OCI-LY3 (cell line): ENCODE measurements around the gene SMAD6.
A peak's percentile ranks its signal among the peaks of the same experiment; 100 is the strongest.

ENCODE experiments used
- H2AFZ ChIP-seq: fragments of 200-600, 300-600 bp; shearing (Covaris generic); 2 replicates; pipeline ENCODE4 v1.6.0; 2014; ENCODE audit warnings: antibody characterized with exemption, low read depth, low read length
- H3K27ac ChIP-seq: fragments of 200-600, 300-600 bp; sonication (generic); 2 replicates; pipeline ENCODE4 v1.5.1; 2014; ENCODE audit warnings: mild to moderate bottlenecking, low read length, moderate library complexity, mixed read lengths
- H3K27me3 ChIP-seq: fragments of 200-600, 300-600 bp; sonication (generic); 2 replicates; pipeline ENCODE4 v1.6.1; 2014; ENCODE audit warnings: low read depth, low read length, mixed read lengths
- H3K36me3 ChIP-seq: fragments of 200-600, 300-600 bp; sonication (generic); replicated peaks from 2 replicates; pipeline ENCODE3; 2014; ENCODE audit warnings: low read depth, low read length, mixed read lengths
- H3K4me1 ChIP-seq: fragments of 300-600, 200-600 bp; sonication (generic); 2 replicates; pipeline ENCODE4 v1.6.1; 2014; ENCODE audit warnings: low read length, mixed read lengths
- H3K4me2 ChIP-seq: fragments of 200-600, 300-600 bp; sonication (generic); 2 replicates; pipeline ENCODE4 v1.6.1; 2014; ENCODE audit warnings: low read length, mixed read lengths
- H3K4me3 ChIP-seq: fragments of 300-600, 200-600 bp; sonication (generic); 2 replicates; pipeline ENCODE4 v1.5.1; 2014; ENCODE audit warnings: antibody characterized with exemption, mild to moderate bottlenecking, low read length, moderate library complexity
- H3K79me2 ChIP-seq: fragments of 300-600, 200-600 bp; shearing (Covaris generic); 2 replicates; pipeline ENCODE4 v1.6.1; 2014; ENCODE audit warnings: mild to moderate bottlenecking, low read length, mixed read lengths
- H3K9ac ChIP-seq: fragments of 300-600, 200-600 bp; shearing (Covaris generic); 2 replicates; pipeline ENCODE4 v1.6.0; 2014; ENCODE audit warnings: mild to moderate bottlenecking, low read length, moderate library complexity
- H3K9me3 ChIP-seq: fragments of 200-600, 300-600 bp; shearing (Covaris generic); 2 replicates; pipeline ENCODE4 v1.6.1; 2014; ENCODE audit warnings: low read length, mixed read lengths; ENCODE audit not compliant: insufficient read depth
- H4K20me1 ChIP-seq: fragments of 200-600, 300-600 bp; sonication (generic); 2 replicates; pipeline ENCODE4 v1.6.1; 2016; ENCODE audit warnings: low read length, mixed read lengths; ENCODE audit not compliant: insufficient read depth
- EZH2phosphoT487 ChIP-seq: fragments of 200-600 bp; shearing (Covaris generic); IDR thresholded peaks from 2 replicates; pipeline ENCODE4 v1.6.1; 2018; ENCODE audit warnings: antibody characterized with exemption, mixed run types, low read depth
- TF ChIP-seq, protein P1 (sequence below): fragments of 200-600, 300-600 bp; sonication (generic); IDR thresholded peaks from 2 replicates; pipeline ENCODE4 v1.5.1; 2014; ENCODE audit warnings: antibody characterized with exemption, low read length, low read depth

Gene SMAD6

DNA sequence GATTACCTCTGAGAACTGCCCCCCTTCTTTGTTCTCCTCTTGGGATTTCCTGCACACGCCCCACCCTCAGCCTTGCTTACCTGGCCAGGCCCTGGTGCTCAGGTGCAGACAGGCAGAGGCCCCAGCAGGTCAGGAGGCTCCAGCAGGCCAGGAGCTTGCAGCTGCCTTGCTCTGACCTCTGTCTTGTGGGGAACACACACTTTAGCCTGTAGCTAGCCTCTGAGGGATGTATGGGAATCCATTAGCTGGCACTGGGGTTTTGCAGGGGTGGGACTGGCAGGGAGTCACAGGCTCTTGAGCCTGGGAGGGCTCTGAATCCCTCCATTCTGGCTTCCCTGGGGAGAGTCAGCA is 2.7 kb downstream of the SMAD6 start:
- Histone ChIP-seq H3K4me2 (no peak overlapping the region), H2AFZ (no peak overlapping the region), H3K4me3 (no peak overlapping the region), H3K9me3 (no peaks in the 10 kb centered on the region), H3K9ac (no peak overlapping the region), H3K27ac (no peak overlapping the region), H3K79me2 (no peaks in the 10 kb centered on the region), H3K36me3 (no peaks in the 10 kb centered on the region), H3K27me3 (no peaks in the 10 kb centered on the region), H4K20me1 (no peaks in the 10 kb centered on the region), H3K4me1 (peaks cover 7% of the 10 kb centered on the region; the same call in 1 of the 2 replicates)
- TF ChIP-seq EZH2phosphoT487 = no peak

DNA sequence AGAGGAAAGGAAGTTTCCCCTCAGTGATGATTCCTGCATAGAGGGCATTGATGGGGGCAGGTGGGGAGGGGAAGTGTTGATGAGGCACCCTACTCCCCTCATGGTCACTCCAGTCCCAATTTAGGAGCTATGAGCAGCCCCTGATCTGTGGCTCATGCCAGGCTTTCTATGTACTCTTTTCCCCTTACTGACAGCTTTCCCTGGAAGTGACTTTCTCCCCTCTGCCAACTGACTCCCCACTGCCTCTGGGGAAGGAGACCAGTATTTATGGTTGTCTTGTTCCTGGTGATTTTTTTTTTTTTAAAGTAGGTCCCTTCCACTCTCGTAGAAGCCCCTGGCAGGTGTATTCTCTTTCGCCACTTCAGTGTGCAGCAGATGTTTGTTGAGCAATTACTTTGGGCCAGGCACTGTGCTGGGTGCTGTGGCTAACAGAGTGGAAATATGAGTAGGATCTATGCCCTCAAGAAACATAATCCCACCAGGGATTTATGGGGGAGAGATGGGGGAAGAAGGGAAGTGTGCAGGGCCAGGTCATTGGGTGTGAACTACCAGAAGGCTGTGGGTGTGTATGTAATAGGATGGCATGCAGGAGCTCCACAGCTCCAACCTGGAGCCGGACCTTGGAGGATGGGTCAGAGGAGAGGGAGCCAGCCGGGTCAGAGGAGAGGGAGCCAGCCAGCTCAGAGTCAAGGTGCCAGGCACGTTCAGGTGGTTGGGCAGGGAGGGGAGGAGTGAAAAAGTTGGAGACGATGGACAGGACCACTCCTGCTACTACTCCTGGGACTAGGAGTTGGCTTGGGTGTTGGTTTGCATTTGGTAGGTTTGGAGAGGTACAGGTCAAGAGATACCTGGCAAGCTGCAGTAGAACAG is 3.5 kb downstream of the SMAD6 start:
- Histone ChIP-seq H3K4me1 (peaks cover 4% of the 10 kb centered on the region; the same call in 1 of the 2 replicates), H4K20me1 (no peaks in the 10 kb centered on the region), H3K4me3 (no peak overlapping the region), H2AFZ (no peak overlapping the region), H3K4me2 (no peak overlapping the region), H3K36me3 (no peaks in the 10 kb centered on the region), H3K27ac (no peak overlapping the region), H3K9ac (no peak overlapping the region), H3K27me3 (no peaks in the 10 kb centered on the region), H3K79me2 (no peaks in the 10 kb centered on the region), H3K9me3 (no peaks in the 10 kb centered on the region)
- no peak for TF ChIP-seq EZH2phosphoT487
- TF ChIP-seq, protein P1, sequence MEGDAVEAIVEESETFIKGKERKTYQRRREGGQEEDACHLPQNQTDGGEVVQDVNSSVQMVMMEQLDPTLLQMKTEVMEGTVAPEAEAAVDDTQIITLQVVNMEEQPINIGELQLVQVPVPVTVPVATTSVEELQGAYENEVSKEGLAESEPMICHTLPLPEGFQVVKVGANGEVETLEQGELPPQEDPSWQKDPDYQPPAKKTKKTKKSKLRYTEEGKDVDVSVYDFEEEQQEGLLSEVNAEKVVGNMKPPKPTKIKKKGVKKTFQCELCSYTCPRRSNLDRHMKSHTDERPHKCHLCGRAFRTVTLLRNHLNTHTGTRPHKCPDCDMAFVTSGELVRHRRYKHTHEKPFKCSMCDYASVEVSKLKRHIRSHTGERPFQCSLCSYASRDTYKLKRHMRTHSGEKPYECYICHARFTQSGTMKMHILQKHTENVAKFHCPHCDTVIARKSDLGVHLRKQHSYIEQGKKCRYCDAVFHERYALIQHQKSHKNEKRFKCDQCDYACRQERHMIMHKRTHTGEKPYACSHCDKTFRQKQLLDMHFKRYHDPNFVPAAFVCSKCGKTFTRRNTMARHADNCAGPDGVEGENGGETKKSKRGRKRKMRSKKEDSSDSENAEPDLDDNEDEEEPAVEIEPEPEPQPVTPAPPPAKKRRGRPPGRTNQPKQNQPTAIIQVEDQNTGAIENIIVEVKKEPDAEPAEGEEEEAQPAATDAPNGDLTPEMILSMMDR = no peak

DNA sequence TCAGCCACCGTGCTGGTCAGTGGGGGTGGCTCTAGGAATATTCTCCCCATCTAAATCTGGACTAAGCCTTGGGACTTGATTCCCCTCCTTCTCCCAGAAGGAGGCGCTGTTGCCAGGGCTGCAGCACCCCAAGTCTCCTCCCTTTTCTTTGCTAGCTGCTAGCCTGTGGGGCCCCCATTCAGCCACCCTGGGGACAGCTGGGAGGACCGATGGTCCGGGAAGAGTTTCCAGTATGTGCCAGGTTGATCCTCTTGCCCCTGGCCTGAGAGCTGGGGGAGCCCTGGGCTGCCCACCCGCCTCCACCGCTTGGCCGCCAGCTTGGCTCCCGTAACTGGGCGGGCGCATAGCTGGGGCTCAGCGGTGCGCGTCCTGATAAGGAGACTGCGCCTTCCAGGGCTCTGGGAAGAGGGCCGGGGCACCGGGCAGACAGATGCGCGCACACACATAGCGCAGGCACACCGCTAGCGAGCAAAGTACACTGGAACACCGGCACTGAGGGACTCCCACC is 4.2 kb downstream of the SMAD6 start:
- Histone ChIP-seq H3K4me2 (no peak overlapping the region), H3K27ac (no peak overlapping the region), H3K27me3 (no peaks in the 10 kb centered on the region), H3K36me3 (no peaks in the 10 kb centered on the region), H3K9me3 (no peaks in the 10 kb centered on the region), H2AFZ (no peak overlapping the region), H3K79me2 (no peaks in the 10 kb centered on the region), H3K4me3 (no peak overlapping the region), H3K9ac (no peak overlapping the region), H4K20me1 (no peaks in the 10 kb centered on the region), H3K4me1 (peaks cover 4% of the 10 kb centered on the region; the same call in 1 of the 2 replicates)
- TF ChIP-seq, protein P1 = peak; percentile 41
- no peak for TF ChIP-seq EZH2phosphoT487

- no peaks in the 10 kb centered on the region for H3K36me3 ChIP-seq
- no peak overlapping the region for H2AFZ ChIP-seq
- H4K20me1 ChIP-seq = no peaks in the 10 kb centered on the region
- no peak overlapping the region for H3K9ac ChIP-seq
- H3K9me3 ChIP-seq = no peaks in the 10 kb centered on the region
- no peak overlapping the region for H3K4me3 ChIP-seq
- no peak for TF ChIP-seq EZH2phosphoT487
- TF ChIP-seq, protein P1 = no peak
- no peak overlapping the region for H3K4me2 ChIP-seq
- no peaks in the 10 kb centered on the region for H3K27me3 ChIP-seq
- H3K79me2 ChIP-seq = no peaks in the 10 kb centered on the region
- no peak overlapping the region for H3K27ac ChIP-seq
- H3K4me1 ChIP-seq = peaks cover 4% of the 10 kb centered on the region; the same call in 1 of the 2 replicates
These were observed 4.8 kb downstream of the SMAD6 start for GRCh38 chr15:66706840-66707239.
